ENCODE results near the gene C1QTNF3. TPM values are rescaled to one million over a fixed set of nuclear protein-coding genes. Genes with fewer than 3 reads are reported as not detected.

The C1QTNF3 gene
- total RNA-seq, 1 donor from 2014 or later, result 1.5 TPM

DNA sequence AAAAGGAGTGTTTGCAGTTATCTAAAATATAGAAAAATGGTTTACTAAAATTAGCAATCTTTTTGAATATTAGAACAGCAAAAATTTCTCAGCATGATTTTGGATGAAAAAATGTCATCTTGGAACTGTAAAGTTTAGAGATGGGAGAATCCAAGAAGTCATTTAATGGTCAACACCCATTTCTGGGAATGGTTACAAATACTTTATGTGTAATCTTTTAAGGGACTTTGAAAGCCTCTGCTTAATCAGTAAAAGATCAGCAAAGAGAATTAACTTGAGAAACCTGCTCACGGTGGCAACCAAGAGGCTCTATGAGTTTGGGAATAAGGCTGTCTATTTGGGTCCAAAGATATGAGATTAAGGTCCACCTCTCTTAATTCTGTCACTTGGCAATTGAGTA lies 13.0 kb downstream of the C1QTNF3 start:
- intact Hi-C loops (cut with micrococcal nuclease), result no loop called here
- H3K27ac Mint-ChIP-seq, result no peak overlapping the region
- H3K4me3 Mint-ChIP-seq (ENCODE audit: low read depth), result no peak overlapping the region
- H3K27me3 Mint-ChIP-seq (ENCODE audit: low read depth), result no peaks in the 10 kb centered on the region
- H3K4me1 Mint-ChIP-seq (ENCODE audit: low read depth), result peaks cover 4% of the 10 kb centered on the region
- no peak for DNase-seq (ENCODE audit: low spot score)
- H3K9me3 Mint-ChIP-seq, result no peaks in the 10 kb centered on the region
- peaks cover 28% of the 10 kb centered on the region for H3K36me3 Mint-ChIP-seq (ENCODE audit: low read depth)

DNA sequence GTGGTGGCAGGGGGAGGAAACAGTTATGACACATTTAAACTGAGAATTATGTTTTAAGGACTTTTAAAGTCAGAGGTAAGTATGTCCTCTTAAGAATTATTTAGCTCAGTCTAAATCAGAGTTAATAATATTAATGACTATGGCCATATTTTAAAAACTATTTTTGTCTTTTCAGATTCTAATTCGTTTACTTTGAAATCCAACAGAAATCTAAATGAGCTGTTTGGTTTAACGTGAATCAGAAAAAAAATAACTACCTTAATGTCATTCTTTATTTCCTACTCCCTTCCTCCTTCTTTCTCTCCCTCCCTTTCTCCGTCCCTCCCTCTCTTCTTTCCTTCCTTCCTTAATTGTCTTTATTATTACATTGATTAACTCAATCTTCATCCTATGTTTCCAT lies 14.7 kb downstream of the C1QTNF3 start:
- Mint-ChIP-seq H3K4me1 (ENCODE audit: low read depth) (peaks cover 4% of the 10 kb centered on the region), H3K4me3 (ENCODE audit: low read depth) (no peak overlapping the region), H3K27me3 (ENCODE audit: low read depth) (no peaks in the 10 kb centered on the region), H3K36me3 (ENCODE audit: low read depth) (peaks cover 30% of the 10 kb centered on the region), H3K9me3 (no peaks in the 10 kb centered on the region), H3K27ac (no peak overlapping the region)
- intact Hi-C loops (cut with micrococcal nuclease), result no loop called here
- DNase-seq (ENCODE audit: low spot score), result no peak

DNA sequence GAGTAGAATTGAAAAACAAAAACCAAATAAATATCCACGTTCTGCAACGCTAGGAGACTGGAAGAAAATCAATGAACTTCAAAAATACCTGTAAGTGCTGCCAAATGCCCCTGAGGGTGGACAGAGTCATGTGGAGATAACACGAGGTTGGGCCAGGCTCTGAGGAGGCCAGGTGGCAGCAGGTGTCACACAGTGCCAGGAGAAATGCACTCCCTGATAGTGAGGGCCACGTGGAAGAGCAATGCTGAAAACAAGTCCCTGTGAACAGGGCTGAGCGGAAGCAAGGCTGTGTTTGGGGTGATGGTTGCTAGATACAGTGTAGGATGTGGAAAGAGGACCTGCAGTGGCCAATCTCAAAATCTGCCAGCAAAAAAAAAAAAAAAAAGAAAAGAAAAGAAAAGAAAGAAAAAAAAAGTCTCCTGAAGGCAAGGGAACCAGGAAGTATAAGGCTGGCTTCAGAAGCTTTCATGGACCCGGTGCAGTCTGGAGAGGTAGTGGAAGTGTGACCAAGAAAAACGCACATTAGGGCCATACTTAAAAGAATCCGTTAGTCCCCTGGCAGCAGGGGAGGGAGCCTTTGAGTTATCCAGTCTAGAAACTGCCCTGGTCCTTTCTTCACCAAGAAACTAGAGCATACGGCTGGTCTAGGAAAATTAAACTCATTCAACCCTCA lies 16.8 kb downstream of the C1QTNF3 start:
- Mint-ChIP-seq H3K9me3 (no peaks in the 10 kb centered on the region), H3K4me3 (ENCODE audit: low read depth) (no peak overlapping the region), H3K27ac (no peak overlapping the region), H3K27me3 (ENCODE audit: low read depth) (no peaks in the 10 kb centered on the region), H3K36me3 (ENCODE audit: low read depth) (peaks cover 23% of the 10 kb centered on the region), H3K4me1 (ENCODE audit: low read depth) (peaks cover 19% of the 10 kb centered on the region)
- no peak for DNase-seq (ENCODE audit: low spot score)
- intact Hi-C loops (cut with micrococcal nuclease), result no loop called here

DNA sequence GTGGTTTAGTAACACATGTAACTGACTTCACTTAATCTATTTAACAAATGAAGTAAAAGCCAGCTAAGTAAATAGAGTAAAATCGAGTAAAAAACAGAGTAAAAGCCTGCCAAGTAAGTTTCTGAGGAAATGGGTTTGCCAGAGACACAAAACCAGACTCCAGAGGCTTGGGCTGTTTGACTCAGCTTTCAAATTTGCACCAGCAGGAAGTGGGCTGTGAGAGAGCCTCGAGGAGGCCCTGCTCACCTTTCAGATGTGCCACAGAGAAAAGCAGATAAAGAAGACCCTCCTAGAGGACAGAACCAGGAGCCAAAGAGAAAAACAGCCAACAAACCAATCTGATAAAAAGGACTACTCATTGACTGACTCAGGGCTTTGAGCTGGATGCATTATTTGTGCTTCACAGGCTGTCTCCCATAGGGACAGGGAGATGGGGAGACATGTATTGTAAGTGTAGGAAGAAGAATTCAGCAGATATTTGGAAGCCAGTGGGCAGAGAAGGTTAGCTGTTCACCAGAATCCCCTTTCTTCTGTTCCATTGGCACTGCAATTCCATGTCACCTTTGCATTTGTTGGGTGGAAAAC lies 20.8 kb downstream of the C1QTNF3 start:
- Mint-ChIP-seq H3K4me1 (ENCODE audit: low read depth) (peaks cover 36% of the 10 kb centered on the region), H3K4me3 (ENCODE audit: low read depth) (no peak overlapping the region), H3K27me3 (ENCODE audit: low read depth) (no peaks in the 10 kb centered on the region), H3K9me3 (no peaks in the 10 kb centered on the region), H3K27ac (peak overlapping the region; percentile 88), H3K36me3 (ENCODE audit: low read depth) (peaks cover 35% of the 10 kb centered on the region)
- peak; percentile 41 for DNase-seq (ENCODE audit: low spot score)
- intact Hi-C loops (cut with micrococcal nuclease), result loop anchor here (1.0 kb wide), 2 partner anchors 14 to 25 kb away; partner anchors contain the start of gene AMACR

DNA sequence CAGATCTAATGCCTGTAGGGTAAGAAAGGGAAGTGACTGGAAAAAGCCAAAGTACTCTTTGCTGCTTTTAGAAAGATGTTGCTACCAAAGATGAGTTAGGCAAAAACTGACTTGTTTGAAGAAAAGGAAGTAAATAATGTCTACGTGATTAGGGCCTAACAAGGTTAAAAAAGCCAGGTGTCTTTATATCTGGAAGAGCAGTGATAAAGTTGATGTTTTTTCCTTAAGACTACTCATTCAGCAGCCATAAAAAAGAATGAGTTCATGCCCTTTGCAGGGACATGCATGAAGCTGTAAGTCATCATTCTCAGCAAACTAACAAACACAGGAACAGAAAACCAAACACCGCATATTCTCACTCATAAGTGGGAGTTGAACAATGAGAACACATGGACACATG lies 21.7 kb downstream of the C1QTNF3 start:
- no peaks in the 10 kb centered on the region for H3K9me3 Mint-ChIP-seq
- intact Hi-C loops (cut with micrococcal nuclease), result no loop called here
- peak overlapping the region; percentile 61 for H3K4me3 Mint-ChIP-seq (ENCODE audit: low read depth)
- peaks cover 42% of the 10 kb centered on the region for H3K4me1 Mint-ChIP-seq (ENCODE audit: low read depth)
- no peaks in the 10 kb centered on the region for H3K27me3 Mint-ChIP-seq (ENCODE audit: low read depth)
- peaks cover 39% of the 10 kb centered on the region for H3K36me3 Mint-ChIP-seq (ENCODE audit: low read depth)
- peak overlapping the region; percentile 88 for H3K27ac Mint-ChIP-seq
- DNase-seq (ENCODE audit: low spot score), result no peak

DNA sequence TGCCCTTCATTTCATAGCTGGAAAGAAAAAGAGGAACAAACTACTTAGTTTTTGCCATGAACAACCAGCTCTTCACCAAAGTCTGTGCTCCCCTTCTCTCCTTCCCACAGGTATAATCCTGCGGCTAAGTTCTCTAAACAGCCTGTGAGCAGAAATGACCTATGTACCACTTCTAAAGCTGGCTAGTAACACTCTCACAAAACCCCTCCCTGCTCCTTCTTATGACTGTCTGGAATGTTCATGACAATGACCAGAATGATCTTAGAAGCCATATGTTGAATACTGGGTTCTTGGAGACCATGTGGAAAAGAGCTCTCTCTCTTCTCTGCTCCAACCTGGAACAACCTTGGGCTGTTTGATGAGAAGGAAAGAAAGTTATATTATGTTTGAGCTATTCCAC lies 22.3 kb downstream of the C1QTNF3 start:
- Mint-ChIP-seq H3K4me1 (ENCODE audit: low read depth) (peaks cover 43% of the 10 kb centered on the region), H3K36me3 (ENCODE audit: low read depth) (peaks cover 35% of the 10 kb centered on the region), H3K27ac (no peak overlapping the region), H3K4me3 (ENCODE audit: low read depth) (no peak overlapping the region), H3K27me3 (ENCODE audit: low read depth) (no peaks in the 10 kb centered on the region), H3K9me3 (no peaks in the 10 kb centered on the region)
- intact Hi-C loops (cut with micrococcal nuclease), result no loop called here
- no peak for DNase-seq (ENCODE audit: low spot score)

DNA sequence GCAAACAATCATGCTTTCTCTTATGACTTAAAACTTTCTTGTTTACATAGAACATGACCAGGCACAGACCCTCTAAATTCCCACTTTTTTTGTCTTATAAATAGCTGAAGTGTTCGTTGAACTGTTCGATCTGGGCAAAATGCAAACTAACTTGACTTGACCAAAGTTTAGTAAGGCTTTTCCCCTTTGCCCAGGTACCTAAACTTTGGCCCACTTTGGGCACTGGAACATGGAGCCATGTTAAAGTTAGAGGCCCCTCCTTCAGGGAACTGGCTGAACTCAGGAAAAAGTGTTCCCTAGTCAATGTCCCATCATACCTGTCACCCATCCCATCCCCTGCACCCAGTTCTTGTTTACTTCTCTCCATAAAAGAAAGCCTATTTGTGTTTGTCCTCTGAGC lies 25.8 kb downstream of the C1QTNF3 start:
- Mint-ChIP-seq H3K27me3 (ENCODE audit: low read depth) (no peaks in the 10 kb centered on the region), H3K4me1 (ENCODE audit: low read depth) (peaks cover 49% of the 10 kb centered on the region), H3K4me3 (ENCODE audit: low read depth) (no peak overlapping the region), H3K27ac (no peak overlapping the region), H3K36me3 (ENCODE audit: low read depth) (peaks cover 32% of the 10 kb centered on the region), H3K9me3 (peaks cover 6% of the 10 kb centered on the region)
- no peak for DNase-seq (ENCODE audit: low spot score)
- intact Hi-C loops (cut with micrococcal nuclease), result no loop called here

DNA sequence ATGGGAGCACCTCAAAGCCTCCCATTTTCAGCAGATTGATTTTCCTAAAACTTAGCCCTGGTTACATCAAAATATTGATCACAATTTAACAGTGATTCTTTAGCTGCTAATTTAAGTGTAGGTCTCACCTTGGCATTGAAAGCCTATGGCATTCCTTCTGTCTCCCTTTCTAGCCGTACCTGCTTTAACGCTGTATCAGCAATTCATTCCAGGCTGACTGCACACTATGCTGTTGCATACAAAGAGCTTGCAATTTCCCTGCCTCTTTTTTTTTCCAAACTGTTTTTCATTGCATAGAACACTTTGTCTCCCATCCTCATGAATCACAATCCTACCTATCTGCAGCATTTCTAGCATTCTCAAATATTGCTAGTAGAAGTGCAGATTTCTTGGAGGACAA lies 26.3 kb downstream of the C1QTNF3 start:
- intact Hi-C loops (cut with micrococcal nuclease), result no loop called here
- no peak overlapping the region for H3K4me3 Mint-ChIP-seq (ENCODE audit: low read depth)

DNA sequence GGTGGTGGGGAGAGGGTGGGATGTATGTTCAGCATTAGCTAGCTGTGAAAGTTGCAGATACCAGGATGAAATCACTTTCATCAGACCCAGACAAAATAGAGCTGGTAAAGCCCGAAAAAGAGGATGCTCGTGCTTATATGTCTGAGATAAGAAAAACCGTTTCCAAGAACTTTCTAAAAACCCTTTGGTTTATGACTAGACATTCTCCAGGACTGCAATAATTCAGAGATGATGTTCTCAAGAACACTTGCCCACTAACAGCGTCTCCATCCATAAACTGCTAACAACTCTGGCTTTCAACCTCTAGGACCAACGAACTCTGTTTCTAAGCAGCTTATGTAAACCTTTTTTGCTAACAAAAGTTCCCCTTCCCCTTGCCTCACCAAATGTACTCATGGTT lies 26.8 kb downstream of the C1QTNF3 start:
- intact Hi-C loops (cut with micrococcal nuclease), result no loop called here
- DNase-seq (ENCODE audit: low spot score), result no peak

More for the DNA sequence above, 26.3 kb downstream of the C1QTNF3 start:
- H3K27ac Mint-ChIP-seq, result no peak overlapping the region
- H3K4me1 Mint-ChIP-seq (ENCODE audit: low read depth), result peaks cover 47% of the 10 kb centered on the region
- H3K9me3 Mint-ChIP-seq, result peaks cover 6% of the 10 kb centered on the region
- peaks cover 30% of the 10 kb centered on the region for H3K36me3 Mint-ChIP-seq (ENCODE audit: low read depth)
- no peak for DNase-seq (ENCODE audit: low spot score)
- no peaks in the 10 kb centered on the region for H3K27me3 Mint-ChIP-seq (ENCODE audit: low read depth)

DNA sequence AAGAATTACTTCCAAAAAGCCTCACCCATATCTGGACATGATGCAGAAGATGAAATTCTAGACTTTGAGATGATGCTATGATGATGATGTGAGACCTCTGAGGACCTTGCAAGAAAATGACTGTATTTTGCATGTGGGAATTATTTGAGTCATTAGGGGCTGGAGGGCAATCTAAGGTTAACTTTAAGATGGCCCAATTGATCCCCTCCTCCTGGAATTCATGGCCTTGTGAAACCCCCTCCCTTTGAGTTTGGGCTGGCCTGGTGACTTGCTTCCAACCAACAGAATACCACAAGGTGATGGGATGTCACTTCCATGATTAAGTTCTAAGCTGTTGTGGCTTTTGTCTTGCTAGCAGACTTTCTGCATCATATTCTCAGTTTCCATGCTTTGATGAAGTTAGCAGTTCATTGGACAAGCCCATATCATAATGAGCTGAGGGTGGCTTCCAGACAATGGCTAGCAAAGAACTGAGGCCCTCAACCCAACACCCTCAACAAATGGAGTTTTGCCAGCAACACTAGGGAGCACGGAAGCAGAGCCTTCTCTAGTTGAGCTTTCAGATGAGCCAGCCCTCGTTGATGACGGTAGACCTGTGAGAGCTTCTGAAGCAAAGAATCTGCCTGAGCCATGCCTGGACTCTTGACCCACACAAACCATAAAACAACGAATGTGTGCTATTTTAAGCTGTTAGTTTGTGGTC lies 27.7 kb downstream of the C1QTNF3 start:
- Mint-ChIP-seq H3K27ac (peak overlapping the region; percentile 59), H3K4me1 (ENCODE audit: low read depth) (peaks cover 36% of the 10 kb centered on the region), H3K27me3 (ENCODE audit: low read depth) (no peaks in the 10 kb centered on the region), H3K36me3 (ENCODE audit: low read depth) (peaks cover 30% of the 10 kb centered on the region), H3K4me3 (ENCODE audit: low read depth) (no peak overlapping the region), H3K9me3 (peaks cover 6% of the 10 kb centered on the region)
- DNase-seq (ENCODE audit: low spot score), result no peak
- intact Hi-C loops (cut with micrococcal nuclease), result no loop called here

More for the DNA sequence above, 26.8 kb downstream of the C1QTNF3 start:
- Mint-ChIP-seq H3K9me3 (peaks cover 6% of the 10 kb centered on the region), H3K4me3 (ENCODE audit: low read depth) (no peak overlapping the region), H3K27ac (no peak overlapping the region), H3K27me3 (ENCODE audit: low read depth) (no peaks in the 10 kb centered on the region), H3K4me1 (ENCODE audit: low read depth) (peaks cover 42% of the 10 kb centered on the region), H3K36me3 (ENCODE audit: low read depth) (peaks cover 30% of the 10 kb centered on the region)

DNA sequence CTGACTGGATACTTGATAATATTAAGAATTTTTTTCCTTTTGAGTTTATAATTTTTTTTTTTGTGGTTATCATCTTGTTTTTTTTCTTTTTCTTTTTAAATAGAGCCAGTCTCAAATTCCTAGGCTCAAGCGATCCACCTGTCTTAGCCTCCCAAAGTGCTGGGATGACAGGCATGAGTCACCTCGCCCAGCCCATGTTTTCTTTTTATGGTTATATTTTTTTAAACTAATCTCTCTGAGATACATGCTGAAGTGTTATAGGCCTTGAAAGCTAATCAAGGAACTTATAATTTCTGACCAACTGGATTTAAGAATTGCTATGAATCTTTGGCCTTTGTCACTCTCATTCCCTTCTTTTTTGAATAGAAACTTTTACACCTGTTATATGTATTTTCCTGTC lies 28.4 kb downstream of the C1QTNF3 start:
- no peak for DNase-seq (ENCODE audit: low spot score)
- Mint-ChIP-seq H3K4me3 (ENCODE audit: low read depth) (no peak overlapping the region), H3K36me3 (ENCODE audit: low read depth) (peaks cover 24% of the 10 kb centered on the region), H3K9me3 (peaks cover 6% of the 10 kb centered on the region), H3K4me1 (ENCODE audit: low read depth) (peaks cover 33% of the 10 kb centered on the region), H3K27me3 (ENCODE audit: low read depth) (no peaks in the 10 kb centered on the region), H3K27ac (peak overlapping the region; percentile 59)
- intact Hi-C loops (cut with micrococcal nuclease), result no loop called here

DNA sequence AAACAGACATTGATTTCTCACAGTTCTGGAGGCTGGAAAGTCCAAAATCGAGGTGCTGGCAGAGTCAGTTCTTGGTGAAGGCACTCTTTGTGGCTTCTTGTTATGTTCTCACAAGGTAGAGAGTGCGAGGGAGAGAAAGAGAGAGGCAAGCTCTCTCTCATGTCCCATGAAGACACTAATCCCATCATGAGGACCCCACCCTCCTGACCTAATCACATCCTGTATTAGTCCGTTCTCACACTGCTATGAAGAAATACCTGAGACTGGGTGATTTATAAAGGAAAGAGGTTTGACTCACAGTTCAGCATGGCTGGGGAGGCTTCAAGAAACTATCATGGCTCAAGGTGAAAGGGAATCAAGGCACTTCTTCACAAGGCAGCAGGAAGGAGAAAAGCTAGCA lies 29.5 kb downstream of the C1QTNF3 start:
- H3K4me1 Mint-ChIP-seq (ENCODE audit: low read depth), result peaks cover 39% of the 10 kb centered on the region
- no peak for DNase-seq (ENCODE audit: low spot score)
- H3K9me3 Mint-ChIP-seq, result peaks cover 6% of the 10 kb centered on the region
- no peaks in the 10 kb centered on the region for H3K27me3 Mint-ChIP-seq (ENCODE audit: low read depth)
- intact Hi-C loops (cut with micrococcal nuclease), result no loop called here
- peaks cover 18% of the 10 kb centered on the region for H3K36me3 Mint-ChIP-seq (ENCODE audit: low read depth)
- no peak overlapping the region for H3K27ac Mint-ChIP-seq
- H3K4me3 Mint-ChIP-seq (ENCODE audit: low read depth), result no peak overlapping the region

DNA sequence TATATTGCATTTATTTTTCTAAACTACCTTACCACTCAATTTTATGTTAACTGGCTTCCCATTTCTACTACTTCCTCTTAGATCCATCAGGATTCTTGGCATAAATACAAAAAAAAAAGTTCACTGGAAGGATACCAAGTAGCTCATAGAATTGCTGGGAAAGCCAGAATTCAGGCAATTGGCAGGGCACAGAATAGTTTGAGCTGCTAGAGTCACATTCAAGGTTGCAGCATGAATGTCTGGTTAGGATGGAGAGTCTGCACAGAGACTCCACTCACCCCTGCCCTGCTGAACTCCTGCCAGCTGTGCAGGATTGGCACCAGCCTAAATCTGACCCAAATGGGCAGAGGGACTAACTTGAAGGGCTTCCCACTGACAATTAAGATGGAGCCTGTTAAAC lies 30.2 kb downstream of the C1QTNF3 start:
- H3K27me3 Mint-ChIP-seq (ENCODE audit: low read depth), result no peaks in the 10 kb centered on the region
- H3K4me1 Mint-ChIP-seq (ENCODE audit: low read depth), result peaks cover 38% of the 10 kb centered on the region
- H3K36me3 Mint-ChIP-seq (ENCODE audit: low read depth), result peaks cover 14% of the 10 kb centered on the region
- no peak overlapping the region for H3K27ac Mint-ChIP-seq
- intact Hi-C loops (cut with micrococcal nuclease), result no loop called here
- DNase-seq (ENCODE audit: low spot score), result no peak
- peaks cover 6% of the 10 kb centered on the region for H3K9me3 Mint-ChIP-seq
- no peak overlapping the region for H3K4me3 Mint-ChIP-seq (ENCODE audit: low read depth)
